Thyroid gland (tissue), 4 donors: Measurements from ENCODE around the gene PKNOX2. TPM values are rescaled to one million over a fixed set of nuclear protein-coding genes. Genes with fewer than 3 reads are reported as not detected.

Experiments used
- DNase-seq, 2 donors: peaks; one replicate each; pipeline ENCODE4 v3.0.0-alpha.2; 2019
- H3K27ac ChIP-seq, 3 donors: fragments of 200-600 bp; sonication (generic); 1 replicate in 2 of 3; 2 replicates in 1 of 3; pipeline ENCODE4 v1.5.1; 2016 to 2019; ENCODE audit warnings: mild to moderate bottlenecking in 1 of 3, moderate library complexity in 1 of 3
- H3K27me3 ChIP-seq: fragments of 200-600 bp; sonication (generic); one replicate; pipeline ENCODE4 v1.5.1; 2019
- H3K36me3 ChIP-seq, 2 donors: fragments of 200-600 bp; sonication (generic); one replicate each; pipeline ENCODE4 v1.5.1; 2016 to 2019
- H3K4me1 ChIP-seq, 2 donors: fragments of 200-600 bp; sonication (generic); one replicate each; pipeline ENCODE4 v1.5.1; 2017 to 2019
- H3K4me3 ChIP-seq, 3 donors: fragments of 200-600 bp; sonication (generic); replicated peaks in 1 of 3; 1 replicate in 2 of 3; 2 replicates in 1 of 3; pipeline ENCODE4 v1.5.1; 2016; ENCODE audit warnings: mild to moderate bottlenecking in 1 of 3
- H3K9me3 ChIP-seq: fragments of 200-600 bp; sonication (generic); one replicate; pipeline ENCODE4 v1.5.1; 2017
- POLR2A ChIP-seq, 2 donors: fragments of 450-650 bp; IDR thresholded peaks; one replicate each; pipeline ENCODE4 v1.6.1; 2017; ENCODE audit warnings: antibody characterized with exemption in 2 of 2, mild to moderate bottlenecking in 2 of 2, moderate library complexity in 1 of 2
- WGBS, 2 donors: methylation state at CpG; one replicate each; pipeline ENCODE4 v1.1.5; 2017; 5-methylcytosine and 5-hydroxymethylcytosine counted together
- intact Hi-C: fragments of 100-400 bp; cut with DNase I; formaldehyde crosslinking; loops from one replicate; pipeline ENCODE4 v1.15.1; 2023
- total RNA-seq, 4 donors: library from RNA; depleted of rRNA; stranded (reverse); fragments of >200 nt; gene quantifications; one replicate each; pipeline ENCODE4 v1.2.3, GENCODE V29; 2016
- TF ChIP-seq, protein P1 (sequence below), 6 experiments: fragments of 200-600 bp in 3 of 6; fragments of 450-650 bp in 3 of 6; sonication (generic) in 3 of 6; IDR thresholded peaks; one replicate each; pipeline ENCODE4 v1.5.1; 2016 to 2019; ENCODE audit warnings: antibody characterized with exemption in 6 of 6, mild to moderate bottlenecking in 2 of 6, inconsistent platforms in 1 of 6, moderate library complexity in 1 of 6

PKNOX2 gene
- total RNA-seq, 4 donors from 2014 or later = 6.3 to 28.0 (median 18.7) TPM

DNA sequence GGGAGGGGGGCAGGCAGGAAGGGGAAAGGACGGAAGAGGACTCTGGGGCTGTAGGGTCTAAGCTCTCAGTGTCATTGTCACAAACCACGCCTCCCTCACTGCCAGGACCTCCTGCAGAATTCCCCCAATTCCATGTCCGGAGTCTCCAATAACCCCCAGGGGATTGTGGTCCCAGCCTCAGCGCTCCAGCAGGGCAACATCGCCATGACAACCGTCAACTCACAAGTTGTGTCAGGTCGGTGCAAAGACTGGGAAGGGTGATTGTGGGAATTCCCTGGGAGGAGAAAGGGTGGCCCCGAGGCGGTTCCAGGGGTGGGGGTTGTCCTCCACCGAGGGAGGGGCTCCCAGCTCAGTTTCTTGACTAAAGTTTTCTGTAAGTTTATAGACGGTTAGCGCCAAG lies 245.5 kb downstream of the PKNOX2 start:
- no peak for DNase-seq
- intact Hi-C loops = no loop called here
- Histone ChIP-seq H3K27me3 (no peaks in the 10 kb centered on the region), H3K36me3 (no peaks in the 10 kb centered on the region), H3K27ac (no peak overlapping the region), H3K4me3 (no peak overlapping the region), H3K9me3 (no peaks in the 10 kb centered on the region), H3K4me1 (no peaks in the 10 kb centered on the region)
- TF ChIP-seq, protein P1, sequence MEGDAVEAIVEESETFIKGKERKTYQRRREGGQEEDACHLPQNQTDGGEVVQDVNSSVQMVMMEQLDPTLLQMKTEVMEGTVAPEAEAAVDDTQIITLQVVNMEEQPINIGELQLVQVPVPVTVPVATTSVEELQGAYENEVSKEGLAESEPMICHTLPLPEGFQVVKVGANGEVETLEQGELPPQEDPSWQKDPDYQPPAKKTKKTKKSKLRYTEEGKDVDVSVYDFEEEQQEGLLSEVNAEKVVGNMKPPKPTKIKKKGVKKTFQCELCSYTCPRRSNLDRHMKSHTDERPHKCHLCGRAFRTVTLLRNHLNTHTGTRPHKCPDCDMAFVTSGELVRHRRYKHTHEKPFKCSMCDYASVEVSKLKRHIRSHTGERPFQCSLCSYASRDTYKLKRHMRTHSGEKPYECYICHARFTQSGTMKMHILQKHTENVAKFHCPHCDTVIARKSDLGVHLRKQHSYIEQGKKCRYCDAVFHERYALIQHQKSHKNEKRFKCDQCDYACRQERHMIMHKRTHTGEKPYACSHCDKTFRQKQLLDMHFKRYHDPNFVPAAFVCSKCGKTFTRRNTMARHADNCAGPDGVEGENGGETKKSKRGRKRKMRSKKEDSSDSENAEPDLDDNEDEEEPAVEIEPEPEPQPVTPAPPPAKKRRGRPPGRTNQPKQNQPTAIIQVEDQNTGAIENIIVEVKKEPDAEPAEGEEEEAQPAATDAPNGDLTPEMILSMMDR (IDR thresholded peaks at IDR 0.05) = no peak
- TF ChIP-seq POLR2A (IDR thresholded peaks at IDR 0.05) = no peak
- 61 to 71% methylated on average over 10 to 12 of the region's 12 CpGs for WGBS, 2 donors

DNA sequence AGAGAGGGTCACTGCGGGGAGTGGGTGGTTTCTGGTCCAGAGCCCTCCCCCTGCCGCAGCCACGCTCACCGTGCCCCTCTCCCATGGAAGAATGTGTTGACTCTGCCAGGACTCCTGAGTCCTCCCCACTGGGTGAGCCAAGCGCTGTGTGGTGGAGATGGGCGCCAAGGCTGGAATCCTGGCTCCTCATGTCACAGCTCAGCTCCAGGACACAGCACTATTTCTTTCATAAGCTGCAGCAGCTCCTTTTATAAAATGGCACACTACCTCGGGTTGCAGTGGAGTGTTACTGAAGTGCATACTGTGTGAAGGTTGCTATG lies 247.6 kb downstream of the PKNOX2 start:
- intact Hi-C loops = no loop called here
- H3K27me3 ChIP-seq = no peaks in the 10 kb centered on the region
- no peaks in the 10 kb centered on the region for H3K4me1 ChIP-seq
- no peak for TF ChIP-seq POLR2A (IDR thresholded peaks at IDR 0.05)
- TF ChIP-seq, protein P1 (IDR thresholded peaks at IDR 0.05) = no peak
- no peak overlapping the region for H3K27ac ChIP-seq
- no peak overlapping the region for H3K4me3 ChIP-seq
- DNase-seq = no peak
- peaks cover 0 to under 1% of the 10 kb centered on the region in 2 donors for H3K36me3 ChIP-seq
- no peaks in the 10 kb centered on the region for H3K9me3 ChIP-seq
- WGBS, 2 donors = 81 to 82% methylated on average over 7 of the region's 7 CpGs

DNA sequence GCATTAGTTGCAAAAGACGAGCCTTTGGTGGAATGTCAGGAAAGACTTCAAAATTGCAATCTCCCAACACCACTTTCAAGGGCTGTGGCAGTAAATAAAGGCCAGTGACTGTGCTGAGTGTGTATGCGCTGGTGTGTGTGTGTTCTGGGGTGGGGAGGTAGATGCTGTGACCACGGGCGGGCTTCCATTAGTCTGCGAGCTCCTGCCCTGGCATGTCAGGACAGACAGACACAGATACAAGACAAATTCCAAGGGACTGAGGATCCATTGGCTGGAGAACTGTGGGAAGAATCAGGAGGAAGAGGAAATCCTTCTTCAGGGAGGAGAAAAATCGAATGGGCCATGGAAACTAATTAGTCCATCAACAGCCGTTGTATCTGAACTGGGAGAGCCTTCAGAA lies 248.0 kb downstream of the PKNOX2 start:
- 87 to 88% methylated on average over 7 of the region's 7 CpGs for WGBS, 2 donors
- no peak for DNase-seq
- no peak overlapping the region for H3K4me3 ChIP-seq
- H3K27ac ChIP-seq = no peak overlapping the region
- H3K4me1 ChIP-seq = no peaks in the 10 kb centered on the region
- no peaks in the 10 kb centered on the region for H3K9me3 ChIP-seq
- no peak for TF ChIP-seq POLR2A (IDR thresholded peaks at IDR 0.05)
- TF ChIP-seq, protein P1 (IDR thresholded peaks at IDR 0.05) = no peak
- intact Hi-C loops = no loop called here
- peaks cover 0 to 4% of the 10 kb centered on the region in 2 donors for H3K36me3 ChIP-seq
- H3K27me3 ChIP-seq = no peaks in the 10 kb centered on the region

DNA sequence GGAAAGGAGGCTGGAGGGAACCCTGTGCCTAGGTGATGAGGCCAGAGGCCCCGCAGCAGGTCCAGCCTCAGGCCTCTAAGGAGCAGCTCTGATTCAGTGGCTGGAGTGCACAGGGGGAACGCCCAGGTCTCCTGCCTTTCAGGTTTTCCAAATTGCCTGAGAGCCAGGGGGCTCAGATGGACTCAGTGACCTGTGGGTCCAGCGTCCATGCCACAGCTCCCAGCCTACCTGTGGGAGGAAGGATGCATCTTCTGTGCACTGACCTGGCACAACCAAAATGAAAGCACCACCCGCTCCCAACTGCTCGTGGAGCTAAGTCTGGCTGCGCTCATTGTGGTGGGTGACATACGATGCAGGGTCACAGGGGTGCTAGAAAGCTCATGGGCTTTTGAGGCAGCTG lies 248.7 kb downstream of the PKNOX2 start:
- no peak for DNase-seq
- H3K4me1 ChIP-seq = no peaks in the 10 kb centered on the region
- H3K27me3 ChIP-seq = no peaks in the 10 kb centered on the region
- H3K9me3 ChIP-seq = no peaks in the 10 kb centered on the region
- H3K36me3 ChIP-seq = peaks cover 0 to 4% of the 10 kb centered on the region in 2 donors
- no peak overlapping the region for H3K4me3 ChIP-seq
- no peak overlapping the region for H3K27ac ChIP-seq
- 87 to 91% methylated on average over 5 to 7 of the region's 7 CpGs for WGBS, 2 donors
- TF ChIP-seq, protein P1 (IDR thresholded peaks at IDR 0.05) = no peak
- intact Hi-C loops = no loop called here

DNA sequence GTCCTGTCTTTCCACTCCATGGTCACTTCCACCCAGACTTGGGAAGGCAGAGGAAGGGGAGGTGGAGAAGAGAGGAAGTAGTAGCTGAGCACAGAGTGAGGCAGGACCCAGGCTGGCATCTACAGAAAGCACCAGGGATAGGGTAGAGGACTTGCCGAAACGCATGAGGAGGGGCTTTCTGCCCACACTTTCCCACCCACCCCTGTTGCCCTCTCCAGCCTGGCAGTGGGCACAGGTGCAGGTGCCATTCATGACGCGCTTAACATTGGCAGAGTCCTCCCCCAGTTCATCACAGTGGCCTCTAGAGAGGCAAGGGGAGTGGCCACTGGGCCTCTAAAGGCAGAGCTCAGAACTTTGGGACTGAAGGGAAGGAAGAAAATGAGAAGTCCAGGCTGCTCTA lies 249.6 kb downstream of the PKNOX2 start:
- Histone ChIP-seq H3K36me3 (peaks cover 0 to 4% of the 10 kb centered on the region in 2 donors), H3K4me1 (no peaks in the 10 kb centered on the region)

More for the DNA sequence above, 249.6 kb downstream of the PKNOX2 start:
- no peak for DNase-seq
- Histone ChIP-seq H3K27ac (no peak overlapping the region), H3K9me3 (no peaks in the 10 kb centered on the region), H3K4me3 (no peak overlapping the region), H3K27me3 (no peaks in the 10 kb centered on the region)
- 97 to 100% methylated on average over 4 of the region's 4 CpGs for WGBS, 2 donors
- intact Hi-C loops = no loop called here
- TF ChIP-seq, protein P1 (IDR thresholded peaks at IDR 0.05) = no peak
- no peak for TF ChIP-seq POLR2A (IDR thresholded peaks at IDR 0.05)
